Astrocyte of the spinal cord (primary cell): ENCODE data around the gene SEPTIN1.

Source experiments
- DNase-seq: peaks from one replicate; pipeline ENCODE4 v3.0.0; 2011; ENCODE audit warnings: low read depth, low spot score
- H3K4me3 ChIP-seq: 2 replicates; pipeline ENCODE4 v1.5.1; 2011; ENCODE audit warnings: low read depth, mild to moderate bottlenecking, low read length, moderate library complexity
- in situ Hi-C: cut with HindIII; loops from 2 replicates; pipeline ENCODE4 v1.10.0; 2017; ENCODE audit warnings: low sequenced_read_pairs
- TF ChIP-seq, protein P1 (sequence below): IDR thresholded peaks from 2 replicates; pipeline ENCODE4 v1.5.1; 2012; ENCODE audit warnings: low read depth, mild to moderate bottlenecking, low read length, inconsistent platforms

The SEPTIN1 gene

DNA sequence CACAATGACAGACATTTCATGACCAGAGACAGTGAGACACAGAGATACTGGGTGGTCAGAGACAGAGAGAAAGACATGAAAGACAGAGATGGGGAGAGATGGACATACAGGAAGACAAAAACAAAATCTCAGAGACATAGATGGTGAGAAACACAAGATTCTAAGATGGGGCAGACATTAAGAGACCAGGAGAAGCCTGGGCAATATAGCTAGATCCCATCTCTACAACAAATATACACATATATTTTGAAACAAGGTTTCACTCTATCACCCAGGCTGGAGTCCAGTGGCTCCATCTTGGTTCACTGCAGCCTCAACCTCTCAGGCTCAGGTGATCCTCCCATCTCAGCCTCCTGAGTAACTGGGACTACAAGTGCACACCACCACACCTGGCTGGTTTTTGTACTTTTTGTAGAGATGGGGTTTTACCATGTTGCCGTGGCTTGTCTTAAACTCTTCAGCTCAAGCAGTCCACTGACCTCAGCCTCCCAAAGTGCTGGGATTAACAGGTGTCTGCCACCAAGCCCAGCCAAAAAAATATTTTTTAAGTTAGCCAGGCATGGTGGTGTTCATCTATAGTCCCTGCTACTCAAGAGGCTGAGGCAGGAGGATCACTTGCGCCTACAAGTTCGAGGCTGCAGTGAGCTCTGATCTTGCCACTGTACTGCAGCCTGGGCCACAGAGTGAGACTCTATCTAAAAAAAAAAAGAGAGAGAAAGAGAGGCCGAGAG is 2.1 kb downstream of the SEPTIN1 start:
- TF ChIP-seq, protein P1, sequence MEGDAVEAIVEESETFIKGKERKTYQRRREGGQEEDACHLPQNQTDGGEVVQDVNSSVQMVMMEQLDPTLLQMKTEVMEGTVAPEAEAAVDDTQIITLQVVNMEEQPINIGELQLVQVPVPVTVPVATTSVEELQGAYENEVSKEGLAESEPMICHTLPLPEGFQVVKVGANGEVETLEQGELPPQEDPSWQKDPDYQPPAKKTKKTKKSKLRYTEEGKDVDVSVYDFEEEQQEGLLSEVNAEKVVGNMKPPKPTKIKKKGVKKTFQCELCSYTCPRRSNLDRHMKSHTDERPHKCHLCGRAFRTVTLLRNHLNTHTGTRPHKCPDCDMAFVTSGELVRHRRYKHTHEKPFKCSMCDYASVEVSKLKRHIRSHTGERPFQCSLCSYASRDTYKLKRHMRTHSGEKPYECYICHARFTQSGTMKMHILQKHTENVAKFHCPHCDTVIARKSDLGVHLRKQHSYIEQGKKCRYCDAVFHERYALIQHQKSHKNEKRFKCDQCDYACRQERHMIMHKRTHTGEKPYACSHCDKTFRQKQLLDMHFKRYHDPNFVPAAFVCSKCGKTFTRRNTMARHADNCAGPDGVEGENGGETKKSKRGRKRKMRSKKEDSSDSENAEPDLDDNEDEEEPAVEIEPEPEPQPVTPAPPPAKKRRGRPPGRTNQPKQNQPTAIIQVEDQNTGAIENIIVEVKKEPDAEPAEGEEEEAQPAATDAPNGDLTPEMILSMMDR = no peak
- in situ Hi-C loops = no loop called here
- no peak for DNase-seq
- H3K4me3 ChIP-seq = no peak overlapping the region

DNA sequence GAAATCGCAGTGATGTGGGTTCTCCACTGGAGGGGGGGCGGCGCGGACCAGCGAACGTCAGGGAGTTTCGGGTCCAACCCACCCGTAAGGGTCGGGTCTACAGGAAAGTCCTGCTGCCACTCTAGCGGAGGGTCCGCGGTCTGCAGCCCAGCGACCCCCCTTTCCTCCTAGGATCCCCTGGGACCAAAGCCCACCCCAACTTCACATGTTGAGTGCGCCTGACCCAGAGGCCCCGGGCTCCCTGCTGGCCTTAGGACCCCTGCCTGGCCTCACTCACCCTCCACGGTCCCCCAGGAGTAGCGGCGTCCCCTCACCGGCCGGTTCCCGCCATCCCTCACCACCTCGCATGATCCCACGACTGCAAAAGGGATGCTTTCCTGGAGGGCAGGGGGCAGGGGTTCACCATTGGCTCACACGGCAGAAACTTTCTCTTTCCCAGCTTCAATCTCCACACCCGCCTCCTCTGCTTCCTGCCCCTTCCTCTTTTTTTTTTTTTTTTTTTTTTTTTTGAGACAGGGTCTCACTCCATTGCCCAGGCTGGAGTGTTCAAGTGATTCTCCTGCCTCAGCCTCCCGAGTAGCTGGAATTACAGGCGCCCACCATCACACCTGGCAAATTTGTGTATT is 3.1 kb downstream of the SEPTIN1 start:
- TF ChIP-seq, protein P1 = no peak
- H3K4me3 ChIP-seq = peak overlapping the region; percentile 54
- in situ Hi-C loops = no loop called here
- DNase-seq = no peak

DNA sequence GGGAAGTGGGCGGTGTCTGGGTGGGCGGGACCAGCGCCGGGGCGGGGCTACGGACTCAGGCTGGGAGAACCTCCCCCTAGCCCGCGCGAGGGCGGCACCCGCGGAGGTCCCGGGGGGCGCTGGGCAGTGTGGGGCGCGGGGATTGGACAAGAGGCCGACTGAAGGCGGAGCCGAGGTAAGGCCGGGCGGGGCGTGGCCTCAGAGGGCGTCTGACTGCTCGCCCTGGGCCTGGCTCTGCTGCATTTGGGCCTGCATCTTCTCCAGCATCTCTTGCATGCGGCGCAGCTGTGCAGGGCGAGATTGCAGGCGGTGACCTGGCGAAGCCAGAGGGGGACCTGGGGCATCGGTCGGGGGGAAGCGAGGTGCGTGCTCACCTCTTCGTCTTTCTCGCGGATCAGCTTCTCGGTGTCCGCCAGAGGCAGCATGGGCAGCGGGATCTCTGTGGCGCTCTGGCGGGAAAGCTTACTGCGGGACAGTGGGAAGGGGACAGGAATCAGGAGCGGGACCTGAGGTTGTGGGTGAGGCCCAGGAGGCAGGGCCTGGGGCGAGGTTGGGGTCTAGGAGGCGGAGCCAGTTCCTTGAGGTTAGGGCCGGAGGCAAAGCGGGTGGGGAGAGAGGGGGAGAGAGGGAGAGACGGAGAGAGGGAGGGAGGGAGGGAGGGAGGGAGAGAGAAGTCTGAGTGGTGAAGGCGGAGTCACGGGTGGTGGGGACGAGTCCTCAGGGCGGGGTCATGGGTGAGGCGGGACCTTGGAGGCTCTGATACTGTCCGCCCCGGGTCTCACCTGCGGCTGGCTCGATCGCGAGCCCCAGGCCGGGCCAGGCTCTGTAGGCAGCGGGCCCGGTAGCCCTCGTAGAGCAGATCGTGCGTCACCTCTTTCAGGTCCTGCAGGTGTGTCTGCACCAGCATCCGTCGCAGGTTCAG is 3.9 kb downstream of the SEPTIN1 start:
- DNase-seq = peak; percentile 99
- in situ Hi-C loops = no loop called here
- H3K4me3 ChIP-seq = peak overlapping the region; percentile 54
- TF ChIP-seq, protein P1 = peak; percentile 35

DNA sequence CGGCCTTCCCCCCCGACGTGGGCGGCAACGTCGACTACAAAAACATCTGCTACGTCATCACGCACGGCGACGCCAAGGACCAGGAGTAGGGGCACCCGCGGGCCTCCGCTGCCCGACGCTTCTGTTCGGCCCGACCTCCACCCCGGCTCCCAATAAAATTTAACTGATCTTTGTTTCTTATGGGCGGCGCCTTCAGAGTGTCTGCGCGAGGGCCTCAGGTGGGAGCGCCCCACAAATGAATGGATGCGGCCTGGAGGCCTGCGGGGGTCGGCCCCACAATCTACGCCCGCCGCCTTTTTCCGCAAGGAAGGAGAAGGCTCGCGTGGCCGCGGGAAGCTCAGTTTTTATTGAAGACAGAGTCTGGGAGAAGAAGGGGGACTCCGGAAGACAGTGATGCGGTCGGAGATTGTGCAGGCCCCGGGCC is 4.5 kb downstream of the SEPTIN1 start:
- H3K4me3 ChIP-seq = peak overlapping the region; percentile 54
- TF ChIP-seq, protein P1 = no peak
- DNase-seq = peak; percentile 86
- in situ Hi-C loops = no loop called here

DNA sequence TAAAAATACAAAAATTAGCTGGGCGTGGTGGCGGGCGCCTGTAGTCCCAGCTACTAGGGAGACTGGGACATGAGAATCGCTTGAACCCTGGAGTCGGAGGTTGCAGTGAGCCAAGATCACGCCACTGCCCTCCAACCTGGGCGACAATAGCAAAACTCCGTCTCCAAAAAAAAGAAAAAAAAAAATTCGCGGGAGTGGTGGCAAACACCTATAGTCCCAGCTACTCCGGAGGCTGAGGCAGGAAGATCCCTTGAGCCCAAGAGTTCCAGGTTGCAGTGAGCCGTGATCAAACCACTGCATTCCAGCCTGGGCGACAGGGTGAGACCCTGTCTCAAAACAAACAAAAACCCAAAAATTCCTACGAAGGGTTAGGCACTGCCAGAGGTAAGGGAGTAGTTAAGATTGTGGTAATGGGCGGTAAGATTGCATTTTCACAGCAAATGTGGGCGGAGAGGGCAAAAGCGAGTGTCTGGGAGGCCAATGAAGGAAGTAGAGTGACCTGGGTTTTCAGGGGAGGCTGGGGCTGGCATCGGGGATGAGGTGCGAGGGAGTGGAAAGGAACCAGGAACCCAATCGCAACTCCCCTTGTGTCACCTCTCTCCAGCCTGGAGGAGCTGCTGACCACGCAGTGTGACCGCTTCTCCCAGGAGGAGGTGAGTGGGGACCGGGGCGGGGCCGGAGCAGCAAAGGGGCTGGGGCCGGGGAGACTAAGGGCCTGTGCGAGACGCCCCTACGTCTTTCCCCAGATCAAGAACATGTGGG is 5.1 kb downstream of the SEPTIN1 start:
- TF ChIP-seq, protein P1 = no peak
- in situ Hi-C loops = no loop called here
- DNase-seq = no peak

DNA sequence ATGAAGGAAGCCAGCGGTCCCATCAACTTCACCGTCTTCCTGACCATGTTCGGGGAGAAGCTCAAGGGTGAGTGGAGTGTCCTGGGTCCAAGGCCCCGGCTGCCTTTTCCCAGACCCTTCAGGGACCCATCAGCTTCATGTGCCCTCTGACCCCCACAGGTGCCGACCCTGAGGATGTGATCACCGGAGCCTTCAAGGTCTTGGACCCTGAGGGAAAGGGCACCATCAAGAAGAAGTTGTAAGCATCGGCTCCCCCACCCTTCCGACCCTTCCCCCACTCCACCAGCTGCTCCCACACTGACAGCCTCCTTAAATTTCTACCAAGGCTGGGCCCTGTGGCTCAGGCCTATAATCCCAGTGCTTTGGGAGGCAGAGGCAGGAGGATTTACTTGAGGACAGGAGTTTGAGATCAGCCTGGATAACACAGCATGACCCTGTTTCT is 5.9 kb downstream of the SEPTIN1 start:
- no peak for DNase-seq
- in situ Hi-C loops = no loop called here
- TF ChIP-seq, protein P1 = no peak
- H3K4me3 ChIP-seq = no peak overlapping the region

More for the DNA sequence above, 5.1 kb downstream of the SEPTIN1 start:
- peak overlapping the region; percentile 54 for H3K4me3 ChIP-seq
